Gastroesophageal sphincter (tissue), 3 donors: ENCODE measurements around the gene NDUFB8.

ENCODE experiments used
- EP300 ChIP-seq: sonication (generic); formaldehyde crosslinking; IDR thresholded peaks from one replicate; pipeline ENCODE4 v1.6.1; 2017; ENCODE audit warnings: antibody characterized with exemption, mild to moderate bottlenecking
- POLR2A ChIP-seq, 2 donors: fragments of 450-650 bp; IDR thresholded peaks; one replicate each; pipeline ENCODE4 v1.6.1; 2017; ENCODE audit warnings: antibody characterized with exemption in 2 of 2, mild to moderate bottlenecking in 2 of 2, moderate library complexity in 1 of 2
- POLR2AphosphoS5 ChIP-seq: sonication (generic); formaldehyde crosslinking; IDR thresholded peaks from one replicate; pipeline ENCODE4 v1.6.1; 2017; ENCODE audit warnings: antibody characterized with exemption
- TF ChIP-seq, protein P1 (sequence below), 4 experiments: fragments of 200-600 bp in 2 of 4; fragments of 450-650 bp in 2 of 4; sonication (generic) in 1 of 4; IDR thresholded peaks; one replicate each; pipeline ENCODE4 v1.5.1; 2017 to 2019; ENCODE audit warnings: antibody characterized with exemption in 4 of 4, mild to moderate bottlenecking in 2 of 4, moderate library complexity in 2 of 4

DNA sequence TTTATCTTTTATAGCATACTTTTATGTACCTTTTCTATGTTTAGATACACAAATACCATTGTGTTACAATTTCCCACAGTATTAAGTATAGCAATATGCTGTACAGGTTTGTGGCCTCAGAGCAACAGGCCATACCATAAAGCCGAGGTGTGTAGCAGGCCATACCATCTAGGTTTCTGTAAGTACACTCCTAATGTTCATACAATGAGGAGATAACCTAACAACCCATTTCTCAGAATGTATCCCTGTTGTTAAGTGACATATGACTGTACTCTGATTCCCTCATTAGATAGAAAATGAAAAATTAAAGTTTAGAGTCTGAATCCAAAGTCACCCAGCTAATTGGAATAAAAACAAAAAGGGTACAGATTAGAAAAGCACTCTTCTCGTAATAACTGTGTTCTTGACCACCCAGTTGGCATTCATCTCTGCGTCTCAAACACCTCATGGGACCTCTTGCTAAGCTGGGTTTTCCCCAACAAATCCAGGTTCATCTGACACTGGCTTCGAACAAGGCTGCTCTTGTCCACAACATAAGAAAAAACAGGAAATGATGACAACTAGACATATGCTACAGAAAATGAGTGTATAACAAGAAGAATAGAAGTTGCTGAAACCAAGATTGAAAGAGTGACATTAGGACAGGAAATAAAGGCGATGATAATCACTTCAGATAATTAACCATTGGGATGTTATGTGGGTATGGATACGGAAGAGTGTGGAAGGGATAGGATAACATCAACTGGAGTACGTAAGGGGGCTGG is 1.4 kb downstream of the NDUFB8 start:
- TF ChIP-seq, protein P1, sequence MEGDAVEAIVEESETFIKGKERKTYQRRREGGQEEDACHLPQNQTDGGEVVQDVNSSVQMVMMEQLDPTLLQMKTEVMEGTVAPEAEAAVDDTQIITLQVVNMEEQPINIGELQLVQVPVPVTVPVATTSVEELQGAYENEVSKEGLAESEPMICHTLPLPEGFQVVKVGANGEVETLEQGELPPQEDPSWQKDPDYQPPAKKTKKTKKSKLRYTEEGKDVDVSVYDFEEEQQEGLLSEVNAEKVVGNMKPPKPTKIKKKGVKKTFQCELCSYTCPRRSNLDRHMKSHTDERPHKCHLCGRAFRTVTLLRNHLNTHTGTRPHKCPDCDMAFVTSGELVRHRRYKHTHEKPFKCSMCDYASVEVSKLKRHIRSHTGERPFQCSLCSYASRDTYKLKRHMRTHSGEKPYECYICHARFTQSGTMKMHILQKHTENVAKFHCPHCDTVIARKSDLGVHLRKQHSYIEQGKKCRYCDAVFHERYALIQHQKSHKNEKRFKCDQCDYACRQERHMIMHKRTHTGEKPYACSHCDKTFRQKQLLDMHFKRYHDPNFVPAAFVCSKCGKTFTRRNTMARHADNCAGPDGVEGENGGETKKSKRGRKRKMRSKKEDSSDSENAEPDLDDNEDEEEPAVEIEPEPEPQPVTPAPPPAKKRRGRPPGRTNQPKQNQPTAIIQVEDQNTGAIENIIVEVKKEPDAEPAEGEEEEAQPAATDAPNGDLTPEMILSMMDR (IDR thresholded peaks at IDR 0.05) = no peak
- TF ChIP-seq POLR2AphosphoS5 = no peak
- no peak for TF ChIP-seq POLR2A (IDR thresholded peaks at IDR 0.05)
- no peak for TF ChIP-seq EP300
